SK-N-MC (cell line): Measurements from ENCODE around the gene PDF.

Experiments used
- EZH2 ChIP-seq: fragments of 200-600 bp; sonication (generic); IDR thresholded peaks from one replicate; pipeline ENCODE4 v1.6.1; 2017; ENCODE audit warnings: antibody characterized with exemption
- POLR2AphosphoS5 ChIP-seq: IDR thresholded peaks from 2 replicates; pipeline ENCODE4 v1.6.1; 2012; ENCODE audit warnings: mild to moderate bottlenecking, low read depth, low read length, borderline replicate concordance

- TF ChIP-seq EZH2 (no peak), POLR2AphosphoS5 (no peak)
Observed at GRCh38 chr16:69301187-69301586, 29.2 kb downstream of the PDF start.
